H9 (cell line): ENCODE data around the gene ZFAND3. TPM values are rescaled to one million over a fixed set of nuclear protein-coding genes. Genes with fewer than 3 reads are reported as not detected.

ENCODE experiments used
- DNase-seq: peaks from one replicate; pipeline ENCODE4 v3.0.0-alpha.2; 2017
- H2AFZ ChIP-seq: one replicate; pipeline ENCODE4 v1.6.1; 2013; ENCODE audit warnings: mild to moderate bottlenecking, low read length, control low read depth, moderate library complexity
- H2AK5ac ChIP-seq: 2 replicates; pipeline ENCODE4 v1.6.1; 2013; ENCODE audit warnings: low read length, control low read depth, mixed read lengths; ENCODE audit not compliant: insufficient read length
- H2BK120ac ChIP-seq: one replicate; pipeline ENCODE4 v1.6.1; 2013; ENCODE audit warnings: low read depth, mild to moderate bottlenecking, low read length, control low read depth, inconsistent platforms; ENCODE audit not compliant: poor library complexity, severe bottlenecking
- H2BK12ac ChIP-seq: 2 replicates; pipeline ENCODE4 v1.6.1; 2013; ENCODE audit warnings: low read length, control low read depth, mixed read lengths, low read depth; ENCODE audit not compliant: insufficient read length
- H2BK15ac ChIP-seq: 2 replicates; pipeline ENCODE4 v1.6.1; 2013; ENCODE audit warnings: low read depth, low read length, control low read depth
- H2BK20ac ChIP-seq: one replicate; pipeline ENCODE4 v1.6.1; 2013; ENCODE audit warnings: low read depth, mild to moderate bottlenecking, low read length, control low read depth, inconsistent platforms; ENCODE audit not compliant: poor library complexity, severe bottlenecking
- H2BK5ac ChIP-seq: 2 replicates; pipeline ENCODE4 v1.6.1; 2013; ENCODE audit warnings: low read length, control low read depth, mixed read lengths; ENCODE audit not compliant: insufficient read length
- H3K14ac ChIP-seq: 2 replicates; pipeline ENCODE4 v1.6.1; 2013; ENCODE audit warnings: low read length, control low read depth; ENCODE audit not compliant: insufficient read depth
- H3K18ac ChIP-seq: 2 replicates; pipeline ENCODE4 v1.6.1; 2013; ENCODE audit warnings: low read depth, mild to moderate bottlenecking, mixed read lengths, low read length, control low read depth; ENCODE audit not compliant: insufficient read length
- H3K23ac ChIP-seq: 2 replicates; pipeline ENCODE4 v1.6.1; 2013; ENCODE audit warnings: low read length, control low read depth, mixed read lengths, low read depth; ENCODE audit not compliant: insufficient read length
- H3K23me2 ChIP-seq: 2 replicates; pipeline ENCODE4 v1.6.1; 2013; ENCODE audit warnings: low read depth, mild to moderate bottlenecking, mixed read lengths, low read length, control low read depth; ENCODE audit not compliant: insufficient read length, poor library complexity, severe bottlenecking
- H3K27ac ChIP-seq: 2 replicates; pipeline ENCODE4 v1.5.1; 2013; ENCODE audit warnings: low read length, control low read depth, mixed read lengths, low read depth; ENCODE audit not compliant: insufficient read length
- H3K27me3 ChIP-seq: 2 replicates; pipeline ENCODE4 v1.6.1; 2013; ENCODE audit warnings: low read length, control low read depth, inconsistent platforms; ENCODE audit not compliant: insufficient read depth
- H3K4ac ChIP-seq: 2 replicates; pipeline ENCODE4 v1.6.1; 2013; ENCODE audit warnings: low read depth, mild to moderate bottlenecking, control low read depth, inconsistent platforms, low read length, moderate library complexity
- H3K4me1 ChIP-seq: 2 replicates; pipeline ENCODE4 v1.6.1; 2013; ENCODE audit warnings: low read length, control low read depth, inconsistent platforms; ENCODE audit not compliant: insufficient read depth
- H3K4me2 ChIP-seq: 2 replicates; pipeline ENCODE4 v1.6.1; 2013; ENCODE audit warnings: low read length, control low read depth, mixed read lengths; ENCODE audit not compliant: insufficient read length, insufficient read depth
- H3K56ac ChIP-seq: 2 replicates; pipeline ENCODE4 v1.6.1; 2013; ENCODE audit warnings: low read depth, mild to moderate bottlenecking, mixed read lengths, low read length, control low read depth; ENCODE audit not compliant: insufficient read length
- H3K79me1 ChIP-seq: 2 replicates; pipeline ENCODE4 v1.6.1; 2013; ENCODE audit warnings: low read depth, mild to moderate bottlenecking, moderate library complexity, low read length, control low read depth, inconsistent platforms; ENCODE audit not compliant: insufficient read depth, poor library complexity, severe bottlenecking
- H3K79me2 ChIP-seq: 2 replicates; pipeline ENCODE4 v1.6.1; 2013; ENCODE audit warnings: low read length, control low read depth, inconsistent platforms; ENCODE audit not compliant: insufficient read depth
- H3K9ac ChIP-seq: 2 replicates; pipeline ENCODE4 v1.6.1; 2013; ENCODE audit warnings: low read length, control low read depth, mixed read lengths; ENCODE audit not compliant: insufficient read length; ENCODE audit errors: extremely low read depth
- H3K9me3 ChIP-seq: one replicate; pipeline ENCODE4 v1.6.1; 2013; ENCODE audit warnings: low read depth, low read length, inconsistent platforms; ENCODE audit not compliant: control insufficient read depth
- H3T11ph ChIP-seq: one replicate; pipeline ENCODE4 v1.6.1; 2013; ENCODE audit warnings: mild to moderate bottlenecking, low read length, control low read depth, inconsistent platforms
- H4K20me1 ChIP-seq: one replicate; pipeline ENCODE4 v1.6.1; 2013; ENCODE audit not compliant: control insufficient read depth, insufficient read length, insufficient read depth
- H4K5ac ChIP-seq: 2 replicates; pipeline ENCODE4 v1.6.1; 2013; ENCODE audit warnings: low read depth, mild to moderate bottlenecking, mixed read lengths, low read length, control low read depth; ENCODE audit not compliant: insufficient read length
- H4K8ac ChIP-seq: replicated peaks from 2 replicates; pipeline ENCODE4 v1.6.1; 2013; ENCODE audit warnings: low read length, control low read depth, mixed read lengths, low read depth; ENCODE audit not compliant: insufficient read length
- H4K91ac ChIP-seq: 2 replicates; pipeline ENCODE4 v1.6.1; 2013; ENCODE audit warnings: low read depth, mild to moderate bottlenecking, moderate library complexity, mixed read lengths, low read length, control low read depth; ENCODE audit not compliant: insufficient read length
- H3K27ac Mint-ChIP-seq, 3 experiments: 2 replicates in 2 of 3; 3 replicates in 1 of 3; pipeline ENCODE4 v1.8.0; 2020 to 2021; ENCODE audit warnings: mixed read lengths in 3 of 3, mild to moderate bottlenecking in 1 of 3, moderate library complexity in 1 of 3
- H3K27me3 Mint-ChIP-seq: 2 replicates; pipeline ENCODE4 v1.8.0; 2021; ENCODE audit warnings: low read depth, mild to moderate bottlenecking, moderate library complexity, mixed read lengths
- H3K36me3 Mint-ChIP-seq, 3 experiments: 2 replicates in 2 of 3; 3 replicates in 1 of 3; pipeline ENCODE4 v1.8.0; 2020 to 2021; ENCODE audit warnings: low read depth in 3 of 3, mixed read lengths in 3 of 3; ENCODE audit not compliant: insufficient read depth in 1 of 3
- H3K4me1 Mint-ChIP-seq, 2 experiments: 2 replicates each; pipeline ENCODE4 v1.8.0; 2020; ENCODE audit warnings: mixed read lengths in 2 of 2
- H3K4me3 Mint-ChIP-seq, 2 experiments: 2 replicates in 1 of 2; 3 replicates in 1 of 2; pipeline ENCODE4 v1.8.0; 2020 to 2021; ENCODE audit warnings: mild to moderate bottlenecking in 2 of 2, mixed read lengths in 2 of 2, moderate library complexity in 1 of 2
- H3K9me3 Mint-ChIP-seq, 2 experiments: 2 replicates in 1 of 2; 3 replicates in 1 of 2; pipeline ENCODE4 v1.8.0; 2020; ENCODE audit warnings: mild to moderate bottlenecking in 2 of 2, mixed read lengths in 2 of 2, moderate library complexity in 1 of 2
- CTCF ChIP-seq: fragments of 200-600 bp; sonication (generic); conservative IDR thresholded peaks from 3 replicates; pipeline ENCODE4 v1.8.0; 2021; ENCODE audit warnings: antibody characterized with exemption, mild to moderate bottlenecking
- WGBS: extraction: QIAGEN DNeasy Blood & Tissue Kit; methylation state at CpG from one replicate; pipeline ENCODE4 v1.1.7; 2013; ENCODE audit warnings: missing lambda C conversion rate, low lambda C conversion rate, mixed read lengths; ENCODE audit not compliant: insufficient read length; ENCODE audit errors: extremely low coverage; 5-methylcytosine and 5-hydroxymethylcytosine counted together
- total RNA-seq: library from RNA; stranded (reverse); gene quantifications from 2 replicates; pipeline ENCODE4 v1.2.1, GENCODE V29; 2021

The ZFAND3 gene
- total RNA-seq, 1 experiment from 2014 or later, result 57.7 TPM

DNA sequence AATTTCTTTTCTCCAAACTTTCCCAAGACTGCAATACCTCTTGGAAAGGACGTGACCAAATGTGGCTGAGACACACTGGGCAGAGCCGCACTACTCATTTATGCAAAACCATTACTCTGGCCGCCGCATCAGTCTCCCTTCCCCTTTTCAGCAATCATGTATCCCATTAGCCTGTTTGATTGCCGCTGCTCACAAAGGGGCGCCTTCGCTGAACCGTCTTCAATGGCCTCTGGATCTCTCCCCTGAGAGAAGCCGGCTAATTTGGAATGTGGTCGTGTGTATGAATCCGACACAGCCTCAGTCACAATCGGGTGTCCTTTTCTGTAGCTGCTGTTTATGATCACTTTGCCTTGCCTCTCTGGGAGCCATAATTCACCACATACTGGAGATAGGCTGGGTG is 361.1 kb downstream of the ZFAND3 start:
- Histone ChIP-seq H3K56ac (no peak overlapping the region), H2AK5ac (no peak overlapping the region), H2AFZ (no peak overlapping the region), H3T11ph (no peak overlapping the region), H2BK120ac (no peak overlapping the region), H4K20me1 (no peaks in the 10 kb centered on the region), H3K4me2 (no peak overlapping the region), H3K9me3 (no peaks in the 10 kb centered on the region), H3K79me1 (no peaks in the 10 kb centered on the region), H3K18ac (no peak overlapping the region), H2BK12ac (no peak overlapping the region), H3K4me1 (no peaks in the 10 kb centered on the region), H3K27me3 (no peaks in the 10 kb centered on the region), H4K8ac (no peak overlapping the region), H3K4ac (no peak overlapping the region), H2BK5ac (no peak overlapping the region), H3K23ac (no peak overlapping the region), H2BK15ac (no peak overlapping the region), H3K23me2 (no peaks in the 10 kb centered on the region), H3K27ac (no peak overlapping the region), H4K91ac (no peak overlapping the region), H3K9ac (no peak overlapping the region), H3K14ac (no peak overlapping the region), H3K79me2 (no peaks in the 10 kb centered on the region), H2BK20ac (no peak overlapping the region), H4K5ac (no peak overlapping the region)
- Mint-ChIP-seq H3K4me3 (no peak overlapping the region), H3K36me3 (no peaks in the 10 kb centered on the region), H3K4me1 (peaks cover 23 to 37% of the 10 kb centered on the region in 2 experiments), H3K27ac (no peak overlapping the region), H3K9me3 (no peaks in the 10 kb centered on the region), H3K27me3 (no peaks in the 10 kb centered on the region)
- DNase-seq, result peak; percentile 20
- no peak for TF ChIP-seq CTCF
- WGBS, result no CpG with 5 or more reads among the region's 12 CpGs
